PC-3 (cell line): ENCODE results near the gene DHRS7C.

ENCODE experiments used
- CTCF ChIP-seq: fragments of 300-600 bp; sonication (generic); conservative IDR thresholded peaks from 2 replicates; pipeline ENCODE4 v1.5.1; 2017; ENCODE audit warnings: antibody characterized with exemption, low read depth, mild to moderate bottlenecking, low read length
- EZH2 ChIP-seq: fragments of 300-600 bp; sonication (generic); IDR thresholded peaks from one replicate; pipeline ENCODE4 v1.6.1; 2017; ENCODE audit warnings: antibody characterized with exemption, mild to moderate bottlenecking, low read length; ENCODE audit not compliant: unreplicated experiment

GRCh38 chr17:9784544-9784943, 6.8 kb downstream of the DHRS7C start:
- TF ChIP-seq CTCF (no peak), EZH2 (no peak)
